ENCODE measurements around the gene SGTA.
"Not testable (repeated sequence)": the region's sequence is repeated elsewhere in the genome, so short reads cannot be mapped to it uniquely, and the experiment has no call there.

The SGTA gene

GRCh38 chr19:2716275-2716650, 66.8 kb downstream of the SGTA start:
- H3K9me3 ChIP-seq (ENCODE audit: insufficient read depth, low read depth, low read length), result peaks cover 5% of the 10 kb centered on the region; the same call in 1 of the 2 replicates
- no peak overlapping the region for H3K4me3 ChIP-seq (ENCODE audit: low read length, poor library complexity, severe bottlenecking)
- no peak overlapping the region for H2AFZ ChIP-seq (ENCODE audit: low read length)
- H3K9me2 ChIP-seq (replicated peaks; ENCODE audit: low read depth, low read length), result no peaks in the 10 kb centered on the region
- H3K4me1 ChIP-seq (ENCODE audit: insufficient read depth, low read length, poor library complexity, severe bottlenecking), result no peaks in the 10 kb centered on the region
- TF ChIP-seq CTCF (conservative IDR thresholded peaks at IDR 0.05; ENCODE audit: low read length) (no peak), EZH2phosphoT487 (IDR thresholded peaks at IDR 0.05; ENCODE audit: borderline replicate concordance) (no peak)
- H3F3A ChIP-seq (ENCODE audit: low read depth), result no peaks in the 10 kb centered on the region
- H3K4me2 ChIP-seq (ENCODE audit: low read depth, low read length, poor library complexity, severe bottlenecking), result no peak overlapping the region
- no peaks in the 10 kb centered on the region for H3K36me3 ChIP-seq (ENCODE audit: insufficient read depth, low read length)
- H3K9ac ChIP-seq (ENCODE audit: low read depth, low read length, poor library complexity, severe bottlenecking), result no peak overlapping the region
- H3K27me3 ChIP-seq (ENCODE audit: insufficient read depth, low read length, poor library complexity, severe bottlenecking), result no peaks in the 10 kb centered on the region
- H4K20me1 ChIP-seq (ENCODE audit: insufficient read depth, low read length, poor library complexity, severe bottlenecking), result no peaks in the 10 kb centered on the region
- H3K79me2 ChIP-seq (ENCODE audit: insufficient read depth, low read length), result no peaks in the 10 kb centered on the region

GRCh38 chr19:2715470-2716274, 67.4 kb downstream of the SGTA start:
- Histone ChIP-seq H3K27me3 (ENCODE audit: insufficient read depth, low read length, poor library complexity, severe bottlenecking) (no peaks in the 10 kb centered on the region), H3K36me3 (ENCODE audit: insufficient read depth, low read length) (no peaks in the 10 kb centered on the region), H3K9me2 (replicated peaks; ENCODE audit: low read depth, low read length) (no peaks in the 10 kb centered on the region), H3K9ac (ENCODE audit: low read depth, low read length, poor library complexity, severe bottlenecking) (no peak overlapping the region), H4K20me1 (ENCODE audit: insufficient read depth, low read length, poor library complexity, severe bottlenecking) (no peaks in the 10 kb centered on the region), H3K4me2 (ENCODE audit: low read depth, low read length, poor library complexity, severe bottlenecking) (no peak overlapping the region), H3K4me3 (ENCODE audit: low read length, poor library complexity, severe bottlenecking) (no peak overlapping the region), H3K79me2 (ENCODE audit: insufficient read depth, low read length) (no peaks in the 10 kb centered on the region), H2AFZ (ENCODE audit: low read length) (no peak overlapping the region), H3K4me1 (ENCODE audit: insufficient read depth, low read length, poor library complexity, severe bottlenecking) (no peaks in the 10 kb centered on the region), H3F3A (ENCODE audit: low read depth) (no peaks in the 10 kb centered on the region), H3K9me3 (ENCODE audit: insufficient read depth, low read depth, low read length) (peaks cover 5% of the 10 kb centered on the region; the same call in 1 of the 2 replicates)
- no peak for TF ChIP-seq CTCF (conservative IDR thresholded peaks at IDR 0.05; ENCODE audit: low read length)
- no peak for TF ChIP-seq EZH2phosphoT487 (IDR thresholded peaks at IDR 0.05; ENCODE audit: borderline replicate concordance)

- Histone ChIP-seq H2AFZ (ENCODE audit: low read length) (no peak overlapping the region), H3K27me3 (ENCODE audit: insufficient read depth, low read length, poor library complexity, severe bottlenecking) (no peaks in the 10 kb centered on the region), H3K9me3 (ENCODE audit: insufficient read depth, low read depth, low read length) (peaks cover 5% of the 10 kb centered on the region; the same call in 1 of the 2 replicates), H3K4me1 (ENCODE audit: insufficient read depth, low read length, poor library complexity, severe bottlenecking) (no peaks in the 10 kb centered on the region), H3K9me2 (replicated peaks; ENCODE audit: low read depth, low read length) (no peaks in the 10 kb centered on the region), H3K79me2 (ENCODE audit: insufficient read depth, low read length) (no peaks in the 10 kb centered on the region), H3F3A (ENCODE audit: low read depth) (no peaks in the 10 kb centered on the region), H3K4me3 (ENCODE audit: low read length, poor library complexity, severe bottlenecking) (no peak overlapping the region), H3K9ac (ENCODE audit: low read depth, low read length, poor library complexity, severe bottlenecking) (no peak overlapping the region), H4K20me1 (ENCODE audit: insufficient read depth, low read length, poor library complexity, severe bottlenecking) (no peaks in the 10 kb centered on the region), H3K4me2 (ENCODE audit: low read depth, low read length, poor library complexity, severe bottlenecking) (no peak overlapping the region), H3K36me3 (ENCODE audit: insufficient read depth, low read length) (no peaks in the 10 kb centered on the region)
- TF ChIP-seq CTCF (conservative IDR thresholded peaks at IDR 0.05; ENCODE audit: low read length), result no peak
- TF ChIP-seq EZH2phosphoT487 (IDR thresholded peaks at IDR 0.05; ENCODE audit: borderline replicate concordance), result no peak
These were observed 68.4 kb downstream of the SGTA start for GRCh38 chr19:2714531-2715269.

GRCh38 chr19:2714102-2714501, 69.0 kb downstream of the SGTA start:
- not testable (repeated sequence) for H3K9me3 ChIP-seq (ENCODE audit: insufficient read depth, low read depth, low read length); H3F3A ChIP-seq (ENCODE audit: low read depth); H3K36me3 ChIP-seq (ENCODE audit: insufficient read depth, low read length); H3K4me1 ChIP-seq (ENCODE audit: insufficient read depth, low read length, poor library complexity, severe bottlenecking); H3K9me2 ChIP-seq (replicated peaks; ENCODE audit: low read depth, low read length); H3K4me3 ChIP-seq (ENCODE audit: low read length, poor library complexity, severe bottlenecking); H4K20me1 ChIP-seq (ENCODE audit: insufficient read depth, low read length, poor library complexity, severe bottlenecking); H3K4me2 ChIP-seq (ENCODE audit: low read depth, low read length, poor library complexity, severe bottlenecking); H3K79me2 ChIP-seq (ENCODE audit: insufficient read depth, low read length); H2AFZ ChIP-seq (ENCODE audit: low read length); H3K27me3 ChIP-seq (ENCODE audit: insufficient read depth, low read length, poor library complexity, severe bottlenecking); H3K9ac ChIP-seq (ENCODE audit: low read depth, low read length, poor library complexity, severe bottlenecking)

GRCh38 chr19:2713170-2713569, 69.9 kb downstream of the SGTA start:
- H3K9ac ChIP-seq (ENCODE audit: low read depth, low read length, poor library complexity, severe bottlenecking); H3K27me3 ChIP-seq (ENCODE audit: insufficient read depth, low read length, poor library complexity, severe bottlenecking); H3K36me3 ChIP-seq (ENCODE audit: insufficient read depth, low read length); H2AFZ ChIP-seq (ENCODE audit: low read length); H3K4me3 ChIP-seq (ENCODE audit: low read length, poor library complexity, severe bottlenecking); H3K9me2 ChIP-seq (replicated peaks; ENCODE audit: low read depth, low read length); H3F3A ChIP-seq (ENCODE audit: low read depth); H4K20me1 ChIP-seq (ENCODE audit: insufficient read depth, low read length, poor library complexity, severe bottlenecking); H3K79me2 ChIP-seq (ENCODE audit: insufficient read depth, low read length); H3K9me3 ChIP-seq (ENCODE audit: insufficient read depth, low read depth, low read length); H3K4me2 ChIP-seq (ENCODE audit: low read depth, low read length, poor library complexity, severe bottlenecking); H3K4me1 ChIP-seq (ENCODE audit: insufficient read depth, low read length, poor library complexity, severe bottlenecking): not testable (repeated sequence)
